Lower leg skin (tissue), 4 donors: ENCODE data around the gene HOXD9. TPM values are rescaled to one million over a fixed set of nuclear protein-coding genes. Genes with fewer than 3 reads are reported as not detected.

Experiments
- DNase-seq, 2 donors: peaks; one replicate each; pipeline ENCODE4 v3.0.0-alpha.2; 2019; ENCODE audit warnings: low spot score in 2 of 2
- H3K4me3 ChIP-seq: fragments of 200-600 bp; sonication (generic); 2 replicates; pipeline ENCODE4 v1.5.1; 2017; ENCODE audit warnings: mild to moderate bottlenecking, low read depth; ENCODE audit not compliant: poor library complexity, severe bottlenecking
- CTCF ChIP-seq, 3 donors: fragments of 450-650 bp; IDR thresholded peaks; one replicate each; pipeline ENCODE4 v1.5.1; 2016; ENCODE audit warnings: antibody characterized with exemption in 3 of 3, mild to moderate bottlenecking in 3 of 3, moderate library complexity in 2 of 3
- POLR2A ChIP-seq, 2 donors: fragments of 450-650 bp; IDR thresholded peaks; one replicate each; pipeline ENCODE4 v1.6.1; 2016 to 2017; ENCODE audit warnings: antibody characterized with exemption in 2 of 2, mild to moderate bottlenecking in 1 of 2, moderate library complexity in 1 of 2
- WGBS, 2 donors: methylation state at CpG; one replicate each; pipeline ENCODE4 v1.1.5; 2018; 5-methylcytosine and 5-hydroxymethylcytosine counted together
- intact Hi-C: fragments of 100-400 bp; cut with DNase I; formaldehyde crosslinking; loops from one replicate; pipeline ENCODE4 v1.15.0; 2023; ENCODE audit warnings: low total_unique reads
- total RNA-seq, 4 donors: library from RNA; depleted of rRNA; stranded (reverse); fragments of >200 nt; gene quantifications; one replicate each; pipeline ENCODE4 v1.1.0, GENCODE V29; 2016

HOXD9 gene
- total RNA-seq, 4 donors from 2014 or later, result 0.89 to 5.3 (median 2.1) TPM

- peak in 1 of 2 donors; percentile 75 for DNase-seq
- 50 to 54% methylated on average over 48 of the region's 48 CpGs for WGBS, 2 donors
- TF ChIP-seq CTCF (IDR thresholded peaks at IDR 0.05) (no peak), POLR2A (IDR thresholded peaks at IDR 0.05) (no peak)
- H3K4me3 ChIP-seq, result no peak overlapping the region
- intact Hi-C loops, result no loop called here
These were observed 30.0 kb downstream of the HOXD9 start for GRCh38 chr2:176152350-176153181.

GRCh38 chr2:176154576-176155252, 32.2 kb downstream of the HOXD9 start:
- H3K4me3 ChIP-seq, result no peak overlapping the region
- 66 to 71% methylated on average over 11 of the region's 11 CpGs for WGBS, 2 donors
- intact Hi-C loops, result no loop called here
- DNase-seq, result no peak
- TF ChIP-seq POLR2A (IDR thresholded peaks at IDR 0.05) (no peak), CTCF (IDR thresholded peaks at IDR 0.05) (no peak)

- TF ChIP-seq POLR2A (IDR thresholded peaks at IDR 0.05), result no peak
- no peak for TF ChIP-seq CTCF (IDR thresholded peaks at IDR 0.05)
- intact Hi-C loops, result no loop called here
- whole genome bisulfite sequencing, 2 donors, result 62 to 64% methylated on average over 6 of the region's 6 CpGs
These were observed 33.0 kb downstream of the HOXD9 start for GRCh38 chr2:176155356-176156044.

GRCh38 chr2:176156301-176156806, 33.8 kb downstream of the HOXD9 start:
- intact Hi-C loops, result no loop called here
- TF ChIP-seq POLR2A (IDR thresholded peaks at IDR 0.05), result no peak
- TF ChIP-seq CTCF (IDR thresholded peaks at IDR 0.05), result no peak
- peak in 1 of 2 donors; percentile 73 for DNase-seq
- 69% methylated on average over 8 of the region's 8 CpGs for WGBS, 2 donors
- H3K4me3 ChIP-seq, result no peak overlapping the region

More at GRCh38 chr2:176155356-176156044, 33.0 kb downstream of the HOXD9 start:
- no peak for DNase-seq
- H3K4me3 ChIP-seq, result no peak overlapping the region

- peak in 1 of 2 donors; percentile 68 for DNase-seq
- 18 to 19% methylated on average over 48 of the region's 48 CpGs for WGBS, 2 donors
- intact Hi-C loops, result no loop called here
- no peak for TF ChIP-seq POLR2A (IDR thresholded peaks at IDR 0.05)
- TF ChIP-seq CTCF (IDR thresholded peaks at IDR 0.05), result no peak
- H3K4me3 ChIP-seq, result no peak within 1 kb of the TSS
These were observed 34.4 kb downstream of the HOXD9 start, which contains the start of gene HOXD3 for GRCh38 chr2:176156807-176157498. Gene HOXD3 (plus strand): TSS chr2:176157307. CDS start chr2:176169115, 11,808 bp downstream.
